GM12873 (cell line): ENCODE measurements around the gene PPP1R9B.

ENCODE experiments used
- TF ChIP-seq, protein P1 (sequence below): IDR thresholded peaks from 2 replicates; pipeline ENCODE4 v1.5.1; 2012; ENCODE audit warnings: low read depth, mild to moderate bottlenecking, moderate library complexity, low read length, control low read depth; ENCODE audit not compliant: insufficient read depth; ENCODE audit errors: missing control alignments

The PPP1R9B gene

DNA sequence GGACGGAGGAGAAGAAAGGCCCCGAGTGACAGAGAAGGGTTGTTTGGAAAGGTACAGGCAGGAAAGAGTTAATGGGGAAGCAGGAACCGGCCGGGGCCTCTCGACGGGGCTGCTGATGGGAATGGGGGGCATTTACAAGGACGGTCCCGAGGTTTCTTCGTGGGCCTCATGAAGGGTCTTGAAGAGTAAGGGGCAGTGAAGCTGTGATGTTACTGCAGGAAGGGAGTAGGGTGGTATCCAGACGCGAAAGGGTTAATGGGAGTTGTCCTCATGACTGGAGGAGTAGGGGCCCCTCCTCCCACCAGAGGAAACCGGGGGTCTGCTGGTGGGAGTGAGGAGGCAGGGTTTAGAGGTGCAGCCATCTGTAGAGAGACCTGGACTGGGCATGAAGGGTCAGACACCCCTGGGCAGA, 54.8 kb downstream of the PPP1R9B start:
- TF ChIP-seq, protein P1, sequence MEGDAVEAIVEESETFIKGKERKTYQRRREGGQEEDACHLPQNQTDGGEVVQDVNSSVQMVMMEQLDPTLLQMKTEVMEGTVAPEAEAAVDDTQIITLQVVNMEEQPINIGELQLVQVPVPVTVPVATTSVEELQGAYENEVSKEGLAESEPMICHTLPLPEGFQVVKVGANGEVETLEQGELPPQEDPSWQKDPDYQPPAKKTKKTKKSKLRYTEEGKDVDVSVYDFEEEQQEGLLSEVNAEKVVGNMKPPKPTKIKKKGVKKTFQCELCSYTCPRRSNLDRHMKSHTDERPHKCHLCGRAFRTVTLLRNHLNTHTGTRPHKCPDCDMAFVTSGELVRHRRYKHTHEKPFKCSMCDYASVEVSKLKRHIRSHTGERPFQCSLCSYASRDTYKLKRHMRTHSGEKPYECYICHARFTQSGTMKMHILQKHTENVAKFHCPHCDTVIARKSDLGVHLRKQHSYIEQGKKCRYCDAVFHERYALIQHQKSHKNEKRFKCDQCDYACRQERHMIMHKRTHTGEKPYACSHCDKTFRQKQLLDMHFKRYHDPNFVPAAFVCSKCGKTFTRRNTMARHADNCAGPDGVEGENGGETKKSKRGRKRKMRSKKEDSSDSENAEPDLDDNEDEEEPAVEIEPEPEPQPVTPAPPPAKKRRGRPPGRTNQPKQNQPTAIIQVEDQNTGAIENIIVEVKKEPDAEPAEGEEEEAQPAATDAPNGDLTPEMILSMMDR, result no peak

DNA sequence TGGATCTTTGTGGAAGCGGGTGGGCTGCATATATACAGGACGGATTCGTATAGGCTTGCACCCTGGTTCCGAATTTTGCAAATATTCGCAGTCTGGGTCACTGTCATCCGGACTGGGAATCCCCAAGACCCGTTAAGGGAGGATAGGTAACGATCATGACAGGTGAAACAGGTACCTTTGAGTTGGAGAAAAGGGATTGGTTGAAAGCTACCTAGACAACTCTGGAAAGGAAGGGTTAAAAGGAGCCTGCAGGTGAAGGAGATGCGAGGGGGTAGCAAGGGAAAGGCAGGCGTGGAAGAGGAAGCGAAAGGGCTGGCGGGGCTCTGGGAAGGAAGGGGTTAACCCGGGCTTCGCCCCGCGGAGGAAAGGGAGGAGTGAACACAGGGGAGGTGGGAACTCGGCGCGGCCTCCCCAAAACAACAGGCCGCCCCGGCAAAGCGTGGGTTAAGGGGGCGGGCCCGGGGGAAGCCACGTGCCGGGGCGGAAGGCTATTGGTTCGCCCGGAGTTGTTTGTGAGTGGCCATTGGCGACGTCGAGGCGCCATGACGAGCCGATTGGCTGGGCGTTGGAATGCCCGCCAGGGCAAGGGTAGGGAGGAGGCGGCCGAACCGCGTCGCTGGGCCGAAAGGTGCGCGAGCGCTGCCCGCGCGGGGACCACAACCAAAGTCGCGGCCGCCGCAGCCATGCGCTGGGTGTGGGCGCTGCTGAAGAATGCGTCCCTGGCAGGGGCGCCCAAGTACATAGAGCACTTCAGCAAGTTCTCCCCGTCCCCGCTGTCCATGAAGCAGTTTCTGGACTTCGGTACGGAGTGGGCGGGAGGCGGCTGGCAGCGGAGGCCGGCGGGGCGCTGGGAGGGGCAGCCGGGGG, 55.5 kb downstream of the PPP1R9B start, which contains the start of gene PDK2:
TSS of gene PDK2 (plus strand) at position 599 of the 867 bp plus-strand sequence. CDS start at position 684, 85 bp downstream.
- TF ChIP-seq, protein P1, result no peak

GRCh38 chr17:50094243-50094752, 56.2 kb downstream of the PPP1R9B start:
- TF ChIP-seq, protein P1, result peak; percentile 78

DNA sequence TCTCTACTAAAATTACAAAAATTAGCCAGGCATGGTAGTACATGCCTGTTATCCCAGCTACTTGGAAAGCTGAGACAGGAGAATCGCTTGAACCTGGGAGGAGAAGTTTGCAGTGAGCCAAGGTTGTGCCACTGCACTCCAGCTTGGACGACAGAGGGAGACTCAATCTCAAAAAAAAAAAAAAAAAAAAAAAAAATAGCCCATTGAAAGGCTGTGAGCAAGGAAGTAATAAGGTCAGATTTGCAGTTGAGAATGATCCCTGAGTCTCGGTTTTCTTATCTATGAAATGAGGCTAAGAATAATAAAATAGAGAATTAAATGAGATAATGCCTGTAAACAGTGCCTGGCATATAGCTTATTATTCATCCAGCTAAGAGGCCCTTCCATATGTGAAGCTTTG, 56.7 kb downstream of the PPP1R9B start:
- TF ChIP-seq, protein P1, result no peak

GRCh38 chr17:50093246-50093645, 57.2 kb downstream of the PPP1R9B start:
- TF ChIP-seq, protein P1, result no peak

DNA sequence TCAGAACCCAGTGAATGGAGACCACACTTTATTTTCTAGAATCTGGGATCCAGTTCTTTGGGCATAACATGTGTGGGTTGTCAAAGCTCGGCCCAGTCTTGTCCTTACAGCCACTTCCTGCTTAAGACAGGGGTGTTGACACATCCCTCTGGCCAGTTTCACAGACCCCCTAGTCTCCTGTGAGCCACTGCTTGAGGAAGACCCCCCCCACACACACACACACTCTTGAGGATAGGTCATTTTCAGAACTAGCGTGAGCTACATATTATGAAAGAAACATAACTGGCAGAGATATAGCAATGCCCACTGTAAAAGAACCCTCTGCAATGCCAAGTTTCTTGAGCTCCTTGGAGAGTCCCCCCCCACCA, 58.6 kb downstream of the PPP1R9B start:
- TF ChIP-seq, protein P1, result no peak
